ENCODE data around the gene SLC39A8.

- TF ChIP-seq POLR2A (IDR thresholded peaks at IDR 0.05) (no peak), CTCF (IDR thresholded peaks at IDR 0.05) (no peak)
These were observed 10.7 kb downstream of the SLC39A8 start for GRCh38 chr4:102334624-102335023.
